HEK293T (cell line): ENCODE results near the gene KIFC3.

Source experiments
- BHLHE40 ChIP-seq: fragments of 450-650 bp; IDR thresholded peaks from 2 replicates; pipeline ENCODE4 v1.6.1; 2016; ENCODE audit warnings: mild to moderate bottlenecking, moderate library complexity, borderline replicate concordance
- FOXK2 ChIP-seq: fragments of 450-650 bp; IDR thresholded peaks from 2 replicates; pipeline ENCODE4 v1.6.1; 2016; ENCODE audit warnings: mild to moderate bottlenecking
- FOXM1 ChIP-seq: fragments of 450-650 bp; IDR thresholded peaks from 2 replicates; pipeline ENCODE4 v1.6.1; 2017; ENCODE audit warnings: mild to moderate bottlenecking, borderline replicate concordance
- L3MBTL2 ChIP-seq: fragments of 450-650 bp; conservative IDR thresholded peaks from 2 replicates; pipeline ENCODE4 v1.6.1; 2016; ENCODE audit warnings: mild to moderate bottlenecking
- NFRKB ChIP-seq: fragments of 450-650 bp; IDR thresholded peaks from 2 replicates; pipeline ENCODE4 v1.6.1; 2016; ENCODE audit warnings: mild to moderate bottlenecking, moderate library complexity
- SP1 ChIP-seq: fragments of 450-650 bp; IDR thresholded peaks from 2 replicates; pipeline ENCODE4 v1.6.1; 2017
- SUZ12 ChIP-seq: fragments of 450-650 bp; IDR thresholded peaks from 2 replicates; pipeline ENCODE4 v1.6.1; 2016; ENCODE audit warnings: mild to moderate bottlenecking
- TARDBP ChIP-seq: fragments of 450-650 bp; IDR thresholded peaks from 2 replicates; pipeline ENCODE4 v1.6.1; 2016
- ZNF384 ChIP-seq: fragments of 450-650 bp; IDR thresholded peaks from 2 replicates; pipeline ENCODE4 v1.6.1; 2016

DNA sequence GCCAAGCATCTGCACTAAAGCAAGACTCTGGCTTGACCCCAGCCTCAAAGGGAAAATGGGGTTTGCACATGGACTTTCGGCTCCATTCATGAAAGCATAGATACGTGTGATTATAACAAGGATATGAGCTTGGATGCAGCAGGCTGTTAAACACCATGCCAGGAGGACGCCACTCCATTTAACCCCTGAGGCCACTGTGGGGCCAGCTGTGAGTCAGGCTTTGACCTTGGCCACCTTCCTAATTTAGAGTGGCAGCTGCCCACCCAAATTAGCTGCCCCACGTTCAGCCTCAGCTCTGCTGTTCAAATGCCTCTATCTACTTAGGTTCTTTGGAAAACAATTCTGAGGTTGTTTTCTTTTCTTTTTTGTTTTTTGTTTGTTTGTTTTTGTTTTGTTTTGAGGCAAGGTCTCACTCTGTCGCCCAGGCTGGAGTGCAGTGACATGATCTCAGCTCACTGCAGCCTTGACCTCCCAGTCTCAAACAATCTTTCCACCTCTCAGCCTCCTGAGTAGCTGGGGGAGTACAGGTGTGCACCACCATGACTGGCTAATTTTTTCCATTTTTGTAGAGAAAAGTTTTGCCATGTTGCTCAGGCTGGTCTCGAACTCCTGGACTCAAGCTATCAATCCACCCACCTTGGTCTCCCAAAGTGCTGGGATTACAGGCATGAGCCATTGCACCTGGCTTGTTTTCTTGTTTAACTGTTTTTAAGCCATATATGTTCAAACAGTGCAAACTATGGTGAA, 23.2 kb upstream of the KIFC3 start:
- TF ChIP-seq SP1 (no peak), FOXK2 (no peak), TARDBP (no peak), NFRKB (no peak), BHLHE40 (no peak), FOXM1 (no peak), L3MBTL2 (no peak), SUZ12 (no peak), ZNF384 (no peak)
